ENCODE data around the gene NDUFV3.
A peak's percentile ranks its signal among the peaks of the same experiment; 100 is the strongest.

NDUFV3 gene

DNA sequence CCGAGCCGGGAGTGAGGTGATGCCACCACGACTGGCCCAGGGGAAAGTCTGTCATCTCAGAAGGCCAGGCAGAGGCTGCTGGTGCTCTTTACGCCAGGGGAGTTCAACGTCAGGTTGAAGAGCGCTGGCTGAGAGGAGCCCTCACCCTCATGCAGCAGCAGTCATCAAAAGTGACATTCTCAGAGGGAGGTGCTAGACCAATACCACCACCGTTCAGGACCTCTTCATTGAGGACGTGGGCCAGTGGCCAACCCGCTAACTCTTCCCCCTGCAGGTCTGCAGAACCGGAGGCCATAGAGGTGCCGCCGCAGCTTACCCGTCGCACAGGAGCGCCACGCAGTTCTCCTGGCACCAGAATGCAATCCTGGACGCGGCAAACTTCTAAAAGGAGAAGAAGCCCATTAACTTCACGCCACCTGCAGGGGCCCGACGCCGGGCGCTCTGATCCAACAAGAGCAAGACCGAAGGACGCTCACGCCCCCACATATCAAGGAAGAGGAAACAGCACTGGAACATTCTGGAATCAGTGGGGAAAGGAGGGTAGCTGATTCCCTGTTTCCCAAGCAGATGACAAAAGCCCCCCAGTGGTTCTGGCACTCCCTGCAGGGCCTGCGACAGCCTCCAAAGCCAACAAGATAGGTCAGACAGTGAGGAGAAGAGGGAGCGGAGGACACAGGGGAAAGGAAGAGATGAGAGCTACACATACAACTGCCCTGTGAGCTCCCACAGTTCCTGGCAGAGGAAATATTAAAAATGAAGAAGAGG is 38.7 kb upstream of the NDUFV3 start:
- DNase-seq (ENCODE audit: low spot score): no peak
- Histone ChIP-seq H3K27me3 (ENCODE audit: control insufficient read depth in 3 of 3, insufficient read depth in 3 of 3, low read depth in 1 of 3, low read length in 3 of 3) (no peaks in the 10 kb centered on the region), H3K9ac (ENCODE audit: low read depth, low read length, poor library complexity) (no peak overlapping the region), H2AFZ (ENCODE audit: low read length) (no peak overlapping the region), H3K4me2 (ENCODE audit: insufficient read depth, low read length, poor library complexity, severe bottlenecking) (no peak overlapping the region), H2BK5ac (ENCODE audit: low read length) (no peak overlapping the region), H3K18ac (ENCODE audit: low read length) (no peak overlapping the region), H4K91ac (ENCODE audit: low read depth, low read length, poor library complexity) (no peak overlapping the region), H3K36me3 (replicated peaks in 1 of 2; ENCODE audit: control insufficient read depth in 2 of 2, insufficient read depth in 2 of 2, low read length in 2 of 2) (peaks cover 59 to 99% of the 10 kb centered on the region in 2 donors), H4K8ac (ENCODE audit: low read depth, low read length) (no peak overlapping the region), H2BK15ac (ENCODE audit: low read length) (no peak overlapping the region), H3K23ac (ENCODE audit: low read depth, low read length, poor library complexity) (peak overlapping the region; percentile 60), H3K9me3 (replicated peaks in 1 of 2; ENCODE audit: control insufficient read depth in 2 of 2, insufficient read depth in 1 of 2, low read depth in 1 of 2, low read length in 2 of 2) (peaks cover 0 to under 1% of the 10 kb centered on the region in 2 donors), H3K27ac (replicated peaks; ENCODE audit: low read length) (no peak overlapping the region), H3K4me1 (ENCODE audit: control insufficient read depth in 2 of 2, insufficient read depth in 1 of 2, low read depth in 1 of 2, low read length in 2 of 2) (no peaks in the 10 kb centered on the region), H2BK120ac (ENCODE audit: low read depth, low read length) (no peak overlapping the region), H2AK5ac (ENCODE audit: low read depth, low read length) (no peak overlapping the region), H3K79me1 (ENCODE audit: low read depth, low read length) (peaks cover 7% of the 10 kb centered on the region), H3K4me3 (ENCODE audit: low read length in 2 of 2) (peak overlapping the region in 1 of 2 donors; percentile 4), H2BK12ac (ENCODE audit: low read length) (no peak overlapping the region), H3K4ac (ENCODE audit: low read length) (no peak overlapping the region), H3K14ac (ENCODE audit: low read length) (no peak overlapping the region)
- WGBS, 2 donors (ENCODE audit: extremely low coverage in 2 of 2, insufficient read length in 2 of 2, insufficient replicate concordance in 1 of 2): no CpG with 5 or more reads among the region's 28 CpGs

DNA sequence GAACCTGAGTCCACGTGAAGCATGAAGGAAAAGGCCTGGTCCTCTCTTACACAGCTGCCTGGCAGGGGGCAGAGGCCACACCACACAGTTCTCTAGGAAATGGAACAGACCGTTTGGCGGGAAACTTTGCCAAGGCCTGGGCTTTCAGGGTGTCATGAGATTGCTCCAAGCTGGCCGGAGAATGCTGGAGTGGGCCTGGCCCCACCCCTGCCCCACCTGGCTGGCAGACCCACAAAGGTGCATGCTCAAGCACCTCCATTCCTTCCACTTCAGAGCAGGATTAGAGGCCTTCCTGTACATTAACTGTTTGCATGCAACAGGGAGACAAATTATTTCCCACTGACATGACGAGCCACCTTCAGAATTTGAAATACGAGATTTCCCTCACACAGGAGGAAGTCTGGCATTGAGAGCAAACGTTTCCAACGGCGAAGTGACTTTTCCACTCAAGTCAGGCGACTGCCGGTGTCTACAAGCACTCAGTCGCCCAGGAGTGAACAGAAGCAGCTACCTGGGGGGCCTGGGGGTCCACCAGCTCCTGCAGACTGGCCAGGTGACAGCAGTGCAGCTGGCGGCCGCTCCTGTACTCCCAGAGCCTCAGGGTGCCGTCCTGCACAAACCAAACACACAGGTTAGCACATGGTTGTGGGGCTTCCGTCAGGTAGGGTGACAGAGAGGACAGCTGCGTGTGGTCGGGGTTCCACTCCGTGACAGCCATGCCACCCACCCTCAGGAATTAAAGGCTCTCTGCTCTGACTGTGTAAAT is 37.8 kb upstream of the NDUFV3 start:
- Histone ChIP-seq H3K23ac (ENCODE audit: low read depth, low read length, poor library complexity) (no peak overlapping the region), H3K18ac (ENCODE audit: low read length) (no peak overlapping the region), H3K4me3 (ENCODE audit: low read length in 2 of 2) (no peak overlapping the region), H3K4me2 (ENCODE audit: insufficient read depth, low read length, poor library complexity, severe bottlenecking) (no peak overlapping the region), H3K9me3 (replicated peaks in 1 of 2; ENCODE audit: control insufficient read depth in 2 of 2, insufficient read depth in 1 of 2, low read depth in 1 of 2, low read length in 2 of 2) (no peaks in the 10 kb centered on the region), H2BK5ac (ENCODE audit: low read length) (no peak overlapping the region), H3K27ac (replicated peaks; ENCODE audit: low read length) (no peak overlapping the region), H2BK15ac (ENCODE audit: low read length) (no peak overlapping the region), H2BK120ac (ENCODE audit: low read depth, low read length) (no peak overlapping the region), H3K36me3 (replicated peaks in 1 of 2; ENCODE audit: control insufficient read depth in 2 of 2, insufficient read depth in 2 of 2, low read length in 2 of 2) (peaks cover 53 to 99% of the 10 kb centered on the region in 2 donors), H3K4me1 (ENCODE audit: control insufficient read depth in 2 of 2, insufficient read depth in 1 of 2, low read depth in 1 of 2, low read length in 2 of 2) (no peaks in the 10 kb centered on the region), H3K27me3 (ENCODE audit: control insufficient read depth in 3 of 3, insufficient read depth in 3 of 3, low read depth in 1 of 3, low read length in 3 of 3) (no peaks in the 10 kb centered on the region), H3K14ac (ENCODE audit: low read length) (no peak overlapping the region), H4K8ac (ENCODE audit: low read depth, low read length) (no peak overlapping the region), H3K4ac (ENCODE audit: low read length) (no peak overlapping the region), H2BK12ac (ENCODE audit: low read length) (no peak overlapping the region), H2AK5ac (ENCODE audit: low read depth, low read length) (no peak overlapping the region), H2AFZ (ENCODE audit: low read length) (no peak overlapping the region), H3K79me1 (ENCODE audit: low read depth, low read length) (peaks cover 6% of the 10 kb centered on the region), H3K9ac (ENCODE audit: low read depth, low read length, poor library complexity) (no peak overlapping the region), H4K91ac (ENCODE audit: low read depth, low read length, poor library complexity) (no peak overlapping the region)
- DNase-seq (ENCODE audit: low spot score): no peak
- WGBS, 2 donors (ENCODE audit: extremely low coverage in 2 of 2, insufficient read length in 2 of 2, insufficient replicate concordance in 1 of 2): no CpG with 5 or more reads among the region's 19 CpGs

DNA sequence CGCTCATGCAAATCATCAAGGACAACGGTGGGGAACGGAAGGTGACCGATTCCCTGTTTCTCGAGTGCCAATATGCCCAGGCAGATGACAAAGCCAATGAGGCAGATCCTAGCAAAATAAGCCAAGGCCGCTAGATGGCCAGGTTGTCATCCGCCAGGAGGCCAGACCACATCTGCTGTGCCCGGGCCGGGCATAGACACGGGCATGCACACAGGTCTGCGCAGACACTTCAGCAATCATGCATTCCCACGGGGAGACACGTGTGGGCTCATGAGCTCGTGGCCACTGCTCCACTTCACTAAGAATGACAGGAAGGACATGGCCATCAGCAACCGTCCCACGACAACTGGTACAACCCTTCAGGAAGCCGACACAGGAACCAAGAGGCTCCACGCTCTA is 37.2 kb upstream of the NDUFV3 start:
- Histone ChIP-seq H3K4me2 (ENCODE audit: insufficient read depth, low read length, poor library complexity, severe bottlenecking) (no peak overlapping the region), H3K23ac (ENCODE audit: low read depth, low read length, poor library complexity) (no peak overlapping the region), H2BK120ac (ENCODE audit: low read depth, low read length) (no peak overlapping the region), H3K9ac (ENCODE audit: low read depth, low read length, poor library complexity) (no peak overlapping the region), H3K27me3 (ENCODE audit: control insufficient read depth in 3 of 3, insufficient read depth in 3 of 3, low read depth in 1 of 3, low read length in 3 of 3) (no peaks in the 10 kb centered on the region), H3K18ac (ENCODE audit: low read length) (no peak overlapping the region), H3K79me1 (ENCODE audit: low read depth, low read length) (peaks cover 8% of the 10 kb centered on the region), H3K9me3 (replicated peaks in 1 of 2; ENCODE audit: control insufficient read depth in 2 of 2, insufficient read depth in 1 of 2, low read depth in 1 of 2, low read length in 2 of 2) (no peaks in the 10 kb centered on the region), H2BK5ac (ENCODE audit: low read length) (no peak overlapping the region), H2BK12ac (ENCODE audit: low read length) (no peak overlapping the region), H3K36me3 (replicated peaks in 1 of 2; ENCODE audit: control insufficient read depth in 2 of 2, insufficient read depth in 2 of 2, low read length in 2 of 2) (peaks cover 49 to 98% of the 10 kb centered on the region in 2 donors), H3K4me3 (ENCODE audit: low read length in 2 of 2) (no peak overlapping the region), H3K4me1 (ENCODE audit: control insufficient read depth in 2 of 2, insufficient read depth in 1 of 2, low read depth in 1 of 2, low read length in 2 of 2) (no peaks in the 10 kb centered on the region), H4K91ac (ENCODE audit: low read depth, low read length, poor library complexity) (no peak overlapping the region), H3K4ac (ENCODE audit: low read length) (no peak overlapping the region), H2AK5ac (ENCODE audit: low read depth, low read length) (no peak overlapping the region), H2AFZ (ENCODE audit: low read length) (no peak overlapping the region), H3K27ac (replicated peaks; ENCODE audit: low read length) (no peak overlapping the region), H2BK15ac (ENCODE audit: low read length) (no peak overlapping the region), H3K14ac (ENCODE audit: low read length) (no peak overlapping the region), H4K8ac (ENCODE audit: low read depth, low read length) (no peak overlapping the region)
- WGBS, 2 donors (ENCODE audit: extremely low coverage in 2 of 2, insufficient read length in 2 of 2, insufficient replicate concordance in 1 of 2): no CpG with 5 or more reads among the region's 18 CpGs
- no peak for DNase-seq (ENCODE audit: low spot score)

DNA sequence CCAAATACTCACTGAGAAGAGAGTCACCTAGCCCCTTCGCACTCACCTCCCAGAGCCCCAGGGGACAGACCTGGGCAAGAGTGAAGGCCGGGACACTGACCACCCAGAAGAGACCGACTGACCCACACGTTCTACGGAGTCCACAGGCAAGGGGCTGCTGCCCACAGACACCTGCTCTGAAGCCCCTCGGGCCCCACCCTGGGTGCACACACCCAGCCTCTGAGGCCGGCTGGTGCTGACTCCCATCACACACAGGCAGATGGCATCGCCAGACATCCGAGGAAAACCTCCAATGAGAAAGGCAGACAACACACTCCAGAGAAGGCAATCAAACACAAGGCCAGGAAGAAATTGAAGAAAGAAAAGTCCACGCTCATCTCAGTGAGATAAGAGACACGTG is 35.9 kb upstream of the NDUFV3 start:
- no peak overlapping the region for H3K4ac ChIP-seq (ENCODE audit: low read length)
- no peak overlapping the region for H4K91ac ChIP-seq (ENCODE audit: low read depth, low read length, poor library complexity)
- H3K36me3 ChIP-seq (replicated peaks in 1 of 2; ENCODE audit: control insufficient read depth in 2 of 2, insufficient read depth in 2 of 2, low read length in 2 of 2): peaks cover 44 to 95% of the 10 kb centered on the region in 2 donors
- H2BK15ac ChIP-seq (ENCODE audit: low read length): no peak overlapping the region
- H3K9me3 ChIP-seq (replicated peaks in 1 of 2; ENCODE audit: control insufficient read depth in 2 of 2, insufficient read depth in 1 of 2, low read depth in 1 of 2, low read length in 2 of 2): no peaks in the 10 kb centered on the region
- H3K4me1 ChIP-seq (ENCODE audit: control insufficient read depth in 2 of 2, insufficient read depth in 1 of 2, low read depth in 1 of 2, low read length in 2 of 2): no peaks in the 10 kb centered on the region
- H2BK120ac ChIP-seq (ENCODE audit: low read depth, low read length): no peak overlapping the region
- no peak overlapping the region for H3K27ac ChIP-seq (replicated peaks; ENCODE audit: low read length)
- peaks cover 10% of the 10 kb centered on the region for H3K79me1 ChIP-seq (ENCODE audit: low read depth, low read length)
- no peak overlapping the region for H2AFZ ChIP-seq (ENCODE audit: low read length)
- H2BK12ac ChIP-seq (ENCODE audit: low read length): no peak overlapping the region
- H4K8ac ChIP-seq (ENCODE audit: low read depth, low read length): no peak overlapping the region
- no peak overlapping the region for H3K23ac ChIP-seq (ENCODE audit: low read depth, low read length, poor library complexity)
- no peak for DNase-seq (ENCODE audit: low spot score)
- H3K9ac ChIP-seq (ENCODE audit: low read depth, low read length, poor library complexity): no peak overlapping the region
- H3K4me2 ChIP-seq (ENCODE audit: insufficient read depth, low read length, poor library complexity, severe bottlenecking): no peak overlapping the region
- no peak overlapping the region for H2BK5ac ChIP-seq (ENCODE audit: low read length)
- H2AK5ac ChIP-seq (ENCODE audit: low read depth, low read length): no peak overlapping the region
- no peak overlapping the region for H3K18ac ChIP-seq (ENCODE audit: low read length)
- no CpG with 5 or more reads among the region's 11 CpGs for WGBS, 2 donors (ENCODE audit: extremely low coverage in 2 of 2, insufficient read length in 2 of 2, insufficient replicate concordance in 1 of 2)
- H3K4me3 ChIP-seq (ENCODE audit: low read length in 2 of 2): no peak overlapping the region
- H3K27me3 ChIP-seq (ENCODE audit: control insufficient read depth in 3 of 3, insufficient read depth in 3 of 3, low read depth in 1 of 3, low read length in 3 of 3): no peaks in the 10 kb centered on the region
- H3K14ac ChIP-seq (ENCODE audit: low read length): no peak overlapping the region
